OCI-LY1 (cell line): ENCODE results near the gene SOWAHD.

ENCODE experiments used
- CTCF ChIP-seq: fragments of 200-600 bp; sonication (generic), shearing (Covaris generic); IDR thresholded peaks from 2 replicates; pipeline ENCODE4 v1.5.1; 2017; ENCODE audit warnings: mild to moderate bottlenecking, antibody characterized with exemption, low read length, moderate library complexity, mixed read lengths
- EZH2 ChIP-seq: fragments of 200-600 bp; sonication (generic), shearing (Covaris generic); IDR thresholded peaks from 2 replicates; pipeline ENCODE4 v1.8.0; 2017; ENCODE audit warnings: borderline replicate concordance, mixed run types, mild to moderate bottlenecking, antibody characterized with exemption, low read length, moderate library complexity, mixed read lengths

GRCh38 chrX:119755981-119756533 lies 2.3 kb upstream of the SOWAHD start:
- TF ChIP-seq CTCF (no peak), EZH2 (no peak)
